GM18861 (cell line): ENCODE measurements around the gene MARCKSL1.

Source experiments
- ATAC-seq: cut with Tn5 transposase; IDR thresholded peaks from one replicate; pipeline ENCODE4 v1.9.1; 2021; ENCODE audit not compliant: unreplicated experiment

Gene MARCKSL1

DNA sequence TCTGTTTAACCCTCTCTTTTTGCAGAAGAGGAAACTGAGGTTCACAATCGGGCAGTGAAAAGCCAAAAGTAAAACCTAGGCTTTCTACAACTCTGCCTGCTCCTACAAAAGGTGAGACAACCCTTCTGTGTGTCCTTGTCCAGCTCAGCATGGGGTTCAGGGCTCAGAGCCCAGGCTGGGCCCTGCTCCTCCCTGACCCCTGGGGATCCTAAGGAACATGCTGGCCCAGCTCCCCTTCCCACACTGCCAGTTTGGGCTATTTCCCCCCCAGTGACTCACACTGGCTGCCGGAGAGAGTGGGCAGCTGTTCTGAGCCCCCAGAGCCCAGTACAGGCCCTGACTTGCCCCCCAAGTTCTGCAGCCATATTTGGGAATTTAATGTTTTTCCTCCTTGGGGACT lies 17.4 kb upstream of the MARCKSL1 start:
- no peak for ATAC-seq

DNA sequence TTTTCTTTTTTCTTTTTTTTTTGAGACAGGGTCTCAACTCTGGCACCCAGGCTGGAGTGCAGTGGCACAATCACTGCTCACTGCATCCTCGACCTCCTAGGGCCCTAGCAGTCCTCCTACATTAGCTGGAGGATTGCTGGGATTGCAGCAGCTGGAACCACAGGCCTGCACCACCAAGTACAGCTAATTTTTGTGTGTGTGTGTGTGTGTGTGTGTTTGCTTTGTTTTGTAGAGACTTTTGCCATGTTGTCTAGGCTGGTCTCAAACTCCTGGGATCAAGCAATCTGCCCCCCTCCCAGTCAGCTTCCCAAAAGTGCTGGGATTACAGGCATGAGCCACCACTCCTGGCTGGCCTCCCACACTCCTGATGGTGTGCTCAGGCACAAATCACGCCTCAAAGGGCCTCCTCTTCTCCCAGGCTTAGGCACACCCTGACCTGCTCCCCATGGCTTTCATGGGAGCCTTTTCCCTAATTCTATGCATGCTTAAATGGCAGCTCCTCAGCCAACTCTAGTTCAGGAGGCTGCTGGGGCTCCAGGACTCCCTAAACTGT lies 16.9 kb upstream of the MARCKSL1 start:
- no peak for ATAC-seq

DNA sequence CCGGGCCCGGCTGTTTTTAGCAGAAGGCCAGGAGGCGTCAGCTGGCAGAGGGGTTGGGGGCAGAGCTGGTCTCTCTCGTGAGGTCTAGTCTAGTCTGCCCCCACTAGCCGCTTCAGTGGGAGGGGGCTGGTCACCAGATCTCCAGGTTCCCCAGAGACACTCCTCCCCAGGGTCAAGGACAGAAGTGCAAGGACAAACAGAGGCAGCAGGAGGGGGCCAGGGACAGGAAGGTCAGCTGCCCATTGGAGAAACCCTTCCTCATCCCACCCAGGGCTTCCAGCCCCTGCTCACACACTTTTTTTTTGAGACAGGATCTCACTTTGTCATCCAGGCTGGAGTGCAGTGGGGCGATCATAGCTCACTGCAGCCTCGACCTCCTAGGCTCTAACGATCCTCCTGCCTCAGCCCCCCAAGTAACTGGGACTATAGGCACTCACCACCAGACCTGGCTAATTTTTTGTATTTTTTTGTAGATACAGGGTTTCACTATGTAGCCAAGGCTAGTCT lies 16.3 kb upstream of the MARCKSL1 start:
- no peak for ATAC-seq

DNA sequence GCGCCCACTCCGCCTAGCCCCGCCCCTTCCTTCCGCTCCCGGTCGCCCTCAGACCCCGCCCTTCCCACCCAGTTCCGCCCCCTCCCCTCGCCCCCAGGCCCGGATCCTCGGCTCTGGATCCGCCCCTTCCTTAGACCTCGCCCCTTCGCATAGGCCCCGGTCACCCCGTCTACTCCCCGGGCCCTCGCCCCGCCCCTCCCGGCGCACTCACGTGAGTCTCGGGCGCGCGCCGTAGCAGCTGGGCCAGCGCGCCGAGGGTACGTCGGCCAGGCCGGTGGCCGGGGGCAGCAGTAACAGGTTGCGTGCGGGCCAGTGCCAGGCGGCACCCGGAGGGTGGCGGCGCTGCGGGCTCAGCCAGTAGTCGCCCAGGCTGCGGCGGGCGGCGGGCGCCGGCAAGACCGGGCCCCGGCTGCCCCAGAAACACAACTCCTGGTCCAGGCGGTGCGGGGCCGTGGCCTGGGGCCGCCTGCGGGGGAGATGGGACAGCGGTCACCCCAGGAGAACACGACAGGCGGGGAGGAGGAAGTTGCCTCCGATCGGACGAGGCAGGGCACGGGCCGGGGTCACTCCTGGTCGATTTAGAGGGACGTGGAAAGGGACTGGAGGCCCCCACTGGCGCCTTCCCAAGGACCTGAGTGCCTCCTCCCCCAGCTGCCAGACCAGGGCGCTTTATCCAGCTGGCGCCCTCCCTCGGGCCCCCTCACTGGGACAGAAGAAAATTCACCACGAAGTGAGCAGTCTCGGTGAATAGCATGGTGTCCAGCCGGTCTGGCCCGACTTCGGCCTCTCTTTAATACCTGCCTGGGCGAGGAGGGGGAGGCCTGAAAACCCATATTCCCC lies 15.6 kb upstream of the MARCKSL1 start:
- peak; percentile 74 for ATAC-seq

DNA sequence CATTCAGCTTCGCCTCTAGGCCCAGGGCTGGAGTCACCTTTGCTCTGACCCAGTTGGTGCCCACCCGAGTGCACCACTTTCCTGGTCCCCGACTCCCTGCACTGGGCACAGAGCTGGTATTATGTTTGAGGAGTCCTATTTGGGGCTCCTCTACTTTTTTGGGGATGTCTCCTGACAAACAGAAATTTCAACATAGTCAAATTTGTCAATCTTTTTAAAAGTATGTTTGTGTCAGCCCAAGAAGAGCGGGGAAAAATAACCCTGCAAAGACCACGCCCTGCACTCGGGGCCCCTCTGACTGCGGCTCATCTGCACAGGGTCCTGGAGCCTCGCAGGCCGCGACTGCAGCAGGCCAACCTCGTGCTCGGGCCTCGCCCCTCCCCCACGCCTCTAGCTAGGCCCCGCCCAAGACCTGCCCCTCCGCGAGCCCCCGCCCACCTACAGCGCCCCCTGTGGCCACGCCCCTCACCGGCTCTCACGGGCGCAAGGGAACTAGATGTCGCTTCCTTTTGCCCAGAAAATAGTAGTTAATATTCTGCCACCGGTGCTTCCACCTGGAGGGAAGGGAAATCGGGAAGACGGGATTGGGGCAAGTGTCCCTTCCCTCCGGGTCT lies 14.9 kb upstream of the MARCKSL1 start:
- peak; percentile 16 for ATAC-seq

DNA sequence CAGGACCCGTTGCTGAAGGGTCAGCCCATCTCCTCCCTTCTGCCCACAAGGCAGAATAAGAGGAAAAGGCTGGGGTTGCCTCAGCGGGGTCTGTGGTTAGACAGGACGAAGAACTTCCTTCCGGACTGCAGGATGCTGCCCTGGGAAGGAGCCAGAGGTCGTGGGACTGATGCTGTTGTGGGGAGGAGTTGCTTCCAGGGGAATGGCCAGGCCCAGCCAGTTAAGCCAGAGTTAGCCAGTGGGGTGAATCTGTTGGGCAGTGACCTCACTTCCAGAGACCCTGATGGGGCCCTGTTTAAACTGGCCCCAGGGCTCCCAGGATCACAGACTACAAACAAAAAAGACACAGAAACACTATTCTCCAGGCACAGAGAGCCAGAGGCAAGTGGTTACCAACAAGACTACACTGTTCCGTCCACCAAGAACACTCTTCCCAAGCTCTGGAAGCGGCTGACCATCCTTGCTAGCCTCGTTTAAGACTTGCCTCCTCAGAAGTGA lies 13.2 kb upstream of the MARCKSL1 start:
- no peak for ATAC-seq

DNA sequence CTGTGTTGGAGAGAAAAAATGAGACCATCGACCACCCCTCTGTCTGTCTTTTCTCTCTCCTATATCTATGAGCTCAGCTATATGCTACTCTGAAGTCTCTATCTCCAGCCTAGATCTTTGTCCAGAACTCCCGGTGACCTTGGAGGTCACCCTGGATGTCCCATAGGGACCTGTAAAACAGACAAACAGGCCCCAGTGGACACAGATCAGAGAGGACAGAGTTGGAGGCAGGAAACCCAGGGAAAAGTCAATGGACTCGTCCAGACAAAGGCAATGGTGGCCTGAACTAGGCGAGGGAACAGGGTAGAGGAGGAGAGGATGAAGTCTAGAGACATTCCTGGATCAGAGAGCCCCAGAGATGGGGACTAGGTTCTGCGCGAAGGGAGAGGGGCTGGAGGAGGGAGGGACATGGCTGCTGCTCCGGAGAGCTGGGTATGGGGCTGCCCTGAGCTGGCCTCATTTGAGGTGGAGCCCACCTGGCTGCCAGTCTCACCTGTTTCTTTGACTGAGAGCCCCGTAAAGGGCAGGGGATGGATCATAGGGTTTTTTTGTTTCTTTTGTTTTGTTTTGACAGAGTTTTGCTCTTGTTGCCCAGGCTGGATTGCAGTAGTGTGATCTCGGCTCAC lies 10.6 kb upstream of the MARCKSL1 start:
- ATAC-seq, result no peak

DNA sequence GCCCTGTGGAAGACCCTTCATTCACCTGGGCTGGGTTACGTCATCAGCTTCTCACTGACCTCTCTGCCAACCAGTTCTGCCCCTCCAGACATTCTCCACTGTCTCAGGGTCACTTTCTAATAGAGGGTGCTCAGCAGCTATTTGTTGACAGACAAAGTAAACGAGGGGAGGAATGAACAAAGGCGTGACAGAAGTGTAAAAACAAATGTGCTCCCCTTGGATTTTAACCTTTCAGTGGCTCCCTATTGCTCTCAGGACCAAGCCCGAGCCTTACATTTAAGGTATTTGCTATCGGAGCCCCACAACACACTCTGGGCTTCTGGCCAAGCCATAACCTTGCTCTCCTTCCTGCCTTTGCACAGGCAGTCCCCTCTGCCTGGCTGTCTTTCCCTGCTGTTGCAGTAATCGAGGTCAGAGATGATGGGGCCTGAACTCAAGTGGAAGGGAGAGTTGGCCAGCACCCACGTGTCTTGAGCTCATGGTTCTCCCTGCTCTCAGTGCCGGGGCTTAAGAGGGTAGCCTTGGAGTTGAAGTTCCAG lies 9.3 kb upstream of the MARCKSL1 start:
- ATAC-seq, result no peak

DNA sequence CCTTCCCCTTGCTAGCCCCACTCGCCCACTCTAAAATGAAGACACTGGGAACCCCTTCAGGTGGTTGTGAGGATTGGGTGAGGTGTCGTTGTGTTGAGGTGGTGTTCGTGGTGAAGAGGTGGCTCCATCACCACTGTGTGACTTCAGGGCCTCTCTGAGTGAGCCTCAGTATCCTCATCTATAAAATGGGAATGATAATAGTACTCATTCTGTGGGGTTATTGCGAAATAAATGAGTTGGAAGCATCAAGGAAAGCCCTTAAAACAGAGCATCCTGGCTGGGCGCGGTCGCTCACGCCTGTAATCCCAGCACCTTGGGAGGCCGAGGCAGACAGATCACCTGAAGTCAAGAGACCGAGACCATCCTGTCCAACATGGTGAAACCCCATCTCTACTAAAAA lies 6.7 kb upstream of the MARCKSL1 start:
- ATAC-seq, result no peak

DNA sequence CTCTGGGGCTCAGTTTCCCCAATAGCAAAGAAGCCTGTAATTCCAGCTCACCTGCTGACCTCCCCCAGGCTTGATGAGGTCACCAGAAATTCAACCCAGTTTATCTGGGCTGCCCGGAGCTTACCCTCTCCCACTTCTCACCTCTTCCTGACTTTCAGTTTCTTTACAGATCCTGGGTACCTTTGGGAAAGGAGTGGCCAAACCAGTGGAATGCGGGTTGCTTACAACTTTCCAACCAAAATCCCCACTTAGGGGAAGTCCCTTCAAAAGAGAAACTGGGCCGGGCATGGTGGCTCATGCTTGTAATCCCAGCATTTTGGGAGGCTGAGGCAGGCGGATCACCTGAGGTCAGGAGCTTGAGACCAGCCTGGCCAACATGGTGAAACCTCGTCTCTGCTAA lies 5.9 kb upstream of the MARCKSL1 start:
- ATAC-seq, result no peak

DNA sequence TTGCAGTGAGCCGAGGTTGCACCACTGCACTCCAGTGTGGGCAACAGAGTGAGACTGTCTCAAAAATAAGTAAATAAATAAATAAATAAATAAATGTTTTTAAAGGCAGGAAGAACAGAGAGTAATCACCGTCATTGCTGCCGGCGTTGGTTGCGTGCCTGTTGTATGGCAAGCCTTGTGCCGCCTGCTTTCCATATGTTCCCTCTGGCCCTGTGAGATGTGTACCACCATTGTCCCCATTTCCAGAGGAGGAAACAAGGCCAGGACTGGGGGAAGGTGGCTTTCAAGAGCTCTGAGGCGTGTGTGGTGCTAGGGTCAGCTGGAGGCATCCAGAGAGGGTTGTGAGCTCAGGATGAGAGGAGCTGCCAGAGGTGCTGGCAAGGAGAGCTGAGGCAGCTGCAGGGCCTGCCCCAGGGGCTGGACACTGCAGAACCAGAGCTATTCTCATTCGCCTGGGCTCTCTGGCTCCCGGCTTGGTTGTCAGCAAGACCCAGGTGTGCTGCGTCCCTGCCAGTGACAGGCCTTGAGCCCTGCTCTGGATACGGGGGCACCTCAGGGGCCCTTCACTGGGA lies 5.2 kb upstream of the MARCKSL1 start:
- ATAC-seq, result no peak

DNA sequence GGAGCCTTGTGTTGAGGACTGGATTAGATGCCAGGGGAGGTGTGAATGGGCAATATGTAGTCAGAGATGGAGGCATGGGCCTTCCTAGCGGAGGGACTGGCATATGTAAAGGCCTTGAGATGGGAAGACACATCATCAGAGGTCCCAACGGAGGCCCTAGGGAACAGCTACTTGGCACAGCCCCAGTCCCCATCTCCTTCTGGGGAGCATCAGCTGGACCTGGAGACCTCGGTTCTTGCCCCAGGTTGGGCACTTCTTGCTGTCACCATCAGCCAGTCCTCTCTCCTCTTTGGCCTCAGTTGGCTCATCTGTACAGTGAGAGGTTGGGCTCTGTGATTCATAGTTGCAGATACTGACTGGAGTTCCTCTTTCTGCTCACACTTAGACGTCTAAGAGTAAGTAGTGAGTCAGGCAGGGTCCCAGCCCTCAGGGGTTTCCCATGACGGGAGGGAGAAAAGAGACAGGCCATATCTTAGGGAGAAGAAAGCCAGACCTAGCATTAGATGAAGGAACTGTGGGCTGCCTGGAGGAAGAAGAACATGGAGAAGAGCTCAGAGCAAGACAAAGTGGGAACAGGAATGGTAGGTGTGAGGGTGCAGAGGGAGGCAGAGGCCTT lies 3.4 kb upstream of the MARCKSL1 start:
- ATAC-seq, result no peak

DNA sequence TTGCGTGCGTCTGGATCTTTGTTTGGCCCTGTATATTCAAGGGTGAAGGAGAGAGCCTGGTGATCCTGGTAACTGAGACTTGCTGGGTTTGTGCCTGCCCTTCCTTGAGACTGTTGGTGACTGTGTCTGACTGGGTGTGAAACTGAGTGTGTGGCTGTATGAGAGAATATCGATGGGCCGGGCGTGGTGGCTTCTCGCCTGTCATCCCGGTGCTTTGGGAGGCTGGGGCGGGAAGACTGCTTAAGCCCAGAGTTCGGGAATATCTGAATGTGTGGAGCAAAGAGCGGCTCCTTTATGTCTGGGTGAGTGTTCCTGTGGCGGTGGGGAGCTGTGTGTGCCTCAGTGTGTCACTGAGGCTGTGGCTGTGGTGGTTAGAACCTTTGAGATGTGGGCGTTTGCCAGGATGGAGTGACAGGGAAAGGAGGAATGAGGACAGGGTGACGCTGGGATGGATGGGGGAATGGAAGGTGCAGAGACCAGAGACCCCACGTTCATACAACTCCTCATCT lies 2.7 kb upstream of the MARCKSL1 start:
- no peak for ATAC-seq

DNA sequence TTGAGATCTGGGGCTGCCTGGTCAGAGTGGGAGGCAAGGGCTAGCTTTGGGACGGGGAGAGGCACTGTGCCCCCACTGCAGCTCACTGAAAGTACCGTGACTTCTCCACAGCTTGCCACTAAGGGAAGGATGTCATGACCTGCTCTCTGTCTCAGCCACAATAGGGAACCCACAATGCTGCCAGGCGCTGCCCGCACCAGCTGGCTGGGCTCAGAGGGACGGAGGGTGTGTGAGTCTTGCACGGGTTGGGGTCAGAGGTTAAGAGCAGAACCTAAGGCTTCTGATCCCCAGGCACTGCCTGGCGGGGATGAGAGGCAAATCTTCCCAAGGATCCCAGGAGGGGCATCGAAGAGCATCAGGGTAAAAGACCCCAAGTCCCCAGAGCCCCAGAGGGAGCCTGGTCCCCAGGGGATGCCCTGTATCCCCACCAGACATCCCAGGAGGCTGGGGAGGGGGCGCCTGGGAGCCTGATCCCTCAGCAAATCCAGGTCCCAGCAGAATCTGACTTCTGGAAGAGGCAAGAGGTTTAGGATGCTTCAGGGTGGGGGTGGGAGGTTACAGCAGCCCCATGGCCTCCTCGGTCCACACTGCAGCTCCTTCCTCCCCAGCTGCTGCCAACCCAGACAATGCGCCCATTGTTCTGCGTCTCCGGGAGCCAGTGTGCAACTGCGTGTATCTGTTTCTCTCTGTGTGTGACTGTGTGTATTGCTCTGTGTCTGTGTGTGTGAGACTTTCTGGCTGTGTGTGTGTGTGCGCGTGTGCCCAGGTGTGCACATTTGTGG lies 2.0 kb upstream of the MARCKSL1 start:
- ATAC-seq, result no peak

DNA sequence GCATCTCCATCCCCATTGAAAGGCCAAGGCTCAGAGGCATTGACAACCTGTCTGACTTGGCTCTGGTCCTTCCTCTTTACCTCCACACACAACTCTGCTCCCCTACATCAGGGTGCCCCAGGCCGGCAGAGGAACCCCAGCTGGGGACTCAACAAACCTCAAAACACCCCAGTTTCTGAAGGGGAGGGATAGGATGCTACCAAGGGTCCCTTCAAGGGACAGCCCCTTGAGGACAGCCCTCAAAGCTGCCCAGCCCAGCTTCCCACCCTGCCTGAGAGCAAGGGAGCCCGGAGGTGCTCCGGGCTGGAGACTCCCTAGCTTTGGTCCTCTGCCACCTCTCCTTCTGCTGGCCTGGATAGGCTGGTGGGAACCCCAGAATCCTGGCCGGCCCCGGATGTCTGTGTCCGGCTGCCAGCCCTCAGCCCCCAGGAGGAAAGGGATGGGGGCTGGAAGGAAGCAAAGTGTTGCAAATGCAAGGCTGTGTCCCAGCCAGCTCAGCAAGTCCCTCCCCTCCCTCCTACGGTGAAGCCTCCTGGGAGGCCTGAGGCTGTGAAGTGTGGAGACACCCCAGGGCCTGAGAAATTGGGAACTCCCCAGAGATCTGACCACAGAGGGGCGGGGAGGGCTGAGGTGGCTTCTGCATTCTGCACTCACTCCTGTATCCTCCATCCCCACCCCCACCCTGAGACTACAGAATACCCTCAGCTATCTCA lies 1.1 kb upstream of the MARCKSL1 start:
- no peak for ATAC-seq

DNA sequence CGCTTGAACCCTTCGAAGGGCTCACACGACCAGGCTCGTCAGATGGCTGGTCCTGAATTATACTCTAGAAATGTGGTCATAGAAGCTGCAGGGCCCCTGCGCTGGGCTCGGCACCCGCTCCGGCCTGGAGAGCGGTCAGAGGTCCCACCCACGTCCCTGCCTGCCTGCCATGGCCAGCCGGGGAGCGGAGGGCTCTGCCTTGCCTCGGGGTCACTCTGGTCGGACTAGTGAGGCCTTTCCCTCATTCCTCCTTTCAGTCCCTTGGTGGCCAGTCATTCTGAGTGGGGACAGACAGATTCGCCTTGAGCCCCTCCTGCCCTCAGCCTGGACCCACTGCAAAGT lies 529 bp upstream of the MARCKSL1 start:
- no peak for ATAC-seq

DNA sequence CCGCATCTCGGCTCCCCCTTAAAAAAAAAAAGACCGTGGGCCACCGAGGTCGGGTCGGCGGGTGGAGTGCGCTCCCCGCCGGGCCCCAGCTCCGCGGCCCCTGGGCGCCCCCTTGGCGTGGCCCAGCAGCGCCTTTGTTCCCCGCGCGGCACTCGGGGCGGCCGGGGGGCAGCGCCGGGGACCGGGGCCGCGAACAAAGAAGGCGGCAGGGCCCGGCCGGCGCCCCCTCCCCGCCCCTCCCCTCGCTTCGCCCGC lies 571 bp downstream of the MARCKSL1 start:
- no peak for ATAC-seq

DNA sequence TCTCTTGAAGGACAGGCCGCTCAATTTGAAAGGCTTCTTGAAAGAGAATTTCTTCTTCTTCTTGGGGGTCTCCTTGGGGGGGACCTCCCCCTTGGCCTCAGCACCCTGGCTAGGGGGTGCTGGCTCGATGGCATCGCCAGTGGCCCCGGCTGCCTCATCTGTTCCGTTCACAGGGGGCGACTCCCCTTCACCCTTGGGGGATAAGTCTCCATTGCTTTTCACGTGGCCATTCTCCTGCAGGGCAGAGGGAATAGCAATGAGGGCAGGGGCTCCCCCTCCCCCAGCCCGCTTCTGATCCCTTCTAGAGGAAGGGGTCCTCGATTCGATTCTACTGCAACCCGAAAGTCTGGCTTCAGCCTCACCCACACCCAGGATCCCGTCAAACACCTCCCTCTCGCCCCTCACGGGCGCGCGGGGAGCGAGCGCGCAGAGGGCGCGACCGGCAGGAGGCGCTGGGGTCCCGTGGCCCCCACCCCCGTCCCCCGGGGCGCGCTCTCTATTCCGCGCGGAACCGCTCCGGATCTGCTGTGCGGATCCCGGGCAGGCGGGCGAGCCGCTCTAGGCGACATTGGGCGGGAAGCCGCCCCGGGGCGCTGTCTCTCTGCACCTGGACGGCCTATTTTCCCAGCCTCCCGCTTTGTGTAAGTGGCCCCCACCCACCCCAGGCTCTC lies 1.0 kb downstream of the MARCKSL1 start:
- ATAC-seq, result no peak
